ENCODE data around the gene ANXA2R.

GRCh38 chr5:43041669-43042175, 1.6 kb upstream of the ANXA2R start:
- TF ChIP-seq ZNF770 (CRISPR knock-in tag; IDR thresholded peaks at IDR 0.05) (peak; percentile 12; the same call in 1 of the 2 replicates), CTCF (CRISPR knock-in tag; IDR thresholded peaks at IDR 0.05) (no peak)
